ENCODE data around the gene EPDR1.
"Not testable (repeated sequence)": the region's sequence is repeated elsewhere in the genome, so short reads cannot be mapped to it uniquely, and the experiment has no call there.

Gene EPDR1

DNA sequence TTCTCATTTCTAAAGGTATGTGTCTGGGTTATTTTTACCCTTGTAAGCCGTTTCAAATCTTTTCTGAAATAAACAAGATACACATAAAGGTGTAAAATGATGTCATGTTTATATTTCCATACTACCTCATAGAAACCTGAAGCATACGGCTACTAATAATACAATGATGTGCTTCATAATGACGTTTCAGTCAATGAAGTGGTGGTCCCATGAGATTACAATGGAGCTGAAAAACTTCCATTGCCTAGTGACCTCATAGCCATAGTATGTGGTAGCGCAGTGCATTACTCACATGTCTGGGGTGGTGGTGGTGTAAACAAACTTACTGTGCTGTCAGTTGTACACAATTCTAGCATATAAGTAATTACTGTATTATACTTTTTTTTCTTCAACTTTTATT lies 24.9 kb downstream of the EPDR1 start:
- Mint-ChIP-seq H3K4me3 (no peak overlapping the region), H3K9me3 (no peaks in the 10 kb centered on the region), H3K27ac (no peak overlapping the region), H3K4me1 (no peaks in the 10 kb centered on the region), H3K27me3 (peaks cover 2% of the 10 kb centered on the region), H3K36me3 (ENCODE audit: low read depth) (no peaks in the 10 kb centered on the region)
- DNase-seq (no peak), ATAC-seq (no peak)

DNA sequence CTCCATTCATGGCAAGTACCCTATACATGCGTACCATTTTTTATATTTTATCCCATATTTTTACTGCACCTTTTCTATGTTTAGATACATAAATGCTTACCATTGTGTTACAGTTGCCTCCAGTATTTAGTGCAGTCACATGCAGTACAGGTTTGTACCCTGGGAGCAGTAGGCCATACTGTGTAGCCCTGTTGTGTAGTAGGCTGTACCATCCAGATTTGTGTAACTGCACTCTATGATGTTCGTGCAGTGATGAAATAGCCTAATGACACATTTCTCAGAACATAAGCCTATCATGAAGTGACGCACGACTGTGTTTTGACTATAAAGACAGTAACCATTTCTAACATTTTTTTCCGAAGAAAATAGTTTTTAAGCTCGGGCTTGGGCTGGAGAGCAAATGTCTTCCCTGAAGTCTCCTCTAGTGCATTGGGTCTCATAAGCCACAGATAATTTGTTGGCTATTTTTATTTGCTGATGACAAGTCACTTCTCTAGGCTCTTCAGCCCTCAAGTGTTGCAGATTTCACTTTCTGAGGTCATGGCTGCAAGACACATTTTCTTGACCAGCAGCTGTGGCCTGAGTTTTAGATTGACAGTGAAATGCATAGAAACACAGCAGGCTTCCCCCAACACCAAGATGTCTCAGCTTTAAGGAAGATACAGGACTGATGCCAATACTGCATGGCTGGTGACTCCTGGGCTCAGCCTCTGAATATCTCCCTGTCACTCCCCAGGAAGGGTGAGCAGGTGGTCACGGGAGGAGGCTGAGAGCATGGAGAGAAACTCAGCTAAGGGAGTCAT lies 26.9 kb downstream of the EPDR1 start:
- no peak overlapping the region for H3K4me3 Mint-ChIP-seq
- ATAC-seq: no peak
- H3K36me3 Mint-ChIP-seq (ENCODE audit: low read depth): no peaks in the 10 kb centered on the region

DNA sequence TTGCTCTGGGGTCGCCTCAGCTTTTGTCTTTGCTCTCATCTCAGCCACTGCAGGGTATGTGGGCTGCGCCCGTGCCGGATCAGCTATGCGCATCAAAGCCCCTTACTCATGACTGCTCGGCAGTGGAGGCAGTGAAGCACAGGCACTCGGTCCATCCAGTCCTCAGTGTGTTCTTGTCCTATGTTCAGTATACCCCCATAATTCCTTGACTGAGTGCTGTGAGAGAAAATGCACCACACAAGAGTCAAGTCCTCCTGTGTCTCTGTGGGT lies 27.4 kb downstream of the EPDR1 start:
- Mint-ChIP-seq H3K36me3 (ENCODE audit: low read depth) (no peaks in the 10 kb centered on the region), H3K9me3 (no peaks in the 10 kb centered on the region), H3K27me3 (no peaks in the 10 kb centered on the region), H3K4me1 (no peaks in the 10 kb centered on the region), H3K27ac (no peak overlapping the region), H3K4me3 (no peak overlapping the region)
- DNase-seq: no peak
- ATAC-seq: peak; percentile 18

More for the DNA sequence above, 26.9 kb downstream of the EPDR1 start:
- no peaks in the 10 kb centered on the region for H3K9me3 Mint-ChIP-seq
- no peaks in the 10 kb centered on the region for H3K27me3 Mint-ChIP-seq
- H3K27ac Mint-ChIP-seq: no peak overlapping the region
- H3K4me1 Mint-ChIP-seq: no peaks in the 10 kb centered on the region
- no peak for DNase-seq

DNA sequence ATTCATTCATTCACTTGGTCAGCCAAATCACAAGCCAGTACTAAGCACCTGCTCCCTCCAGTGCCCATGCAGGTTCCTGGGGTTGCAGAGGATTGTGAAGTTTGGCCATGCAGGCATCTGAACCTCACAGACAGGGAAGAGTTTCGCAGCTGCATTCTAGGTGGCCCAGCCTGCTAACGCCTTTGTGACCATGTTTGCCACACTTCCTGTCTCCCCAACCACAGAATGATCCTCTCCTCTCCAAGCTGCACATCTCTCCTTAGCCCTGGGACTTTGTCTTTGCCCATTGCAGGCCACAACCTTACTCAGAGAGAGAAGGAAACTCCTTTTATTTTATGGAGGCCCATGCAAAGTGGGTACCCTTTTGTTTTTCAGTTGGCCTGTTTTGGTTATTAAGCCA lies 31.8 kb downstream of the EPDR1 start:
- H3K27me3 Mint-ChIP-seq: no peaks in the 10 kb centered on the region
- H3K4me3 Mint-ChIP-seq: no peak overlapping the region
- no peak overlapping the region for H3K27ac Mint-ChIP-seq
- no peaks in the 10 kb centered on the region for H3K9me3 Mint-ChIP-seq
- DNase-seq (no peak), ATAC-seq (no peak)
- H3K36me3 Mint-ChIP-seq (ENCODE audit: low read depth): no peaks in the 10 kb centered on the region
- no peaks in the 10 kb centered on the region for H3K4me1 Mint-ChIP-seq

DNA sequence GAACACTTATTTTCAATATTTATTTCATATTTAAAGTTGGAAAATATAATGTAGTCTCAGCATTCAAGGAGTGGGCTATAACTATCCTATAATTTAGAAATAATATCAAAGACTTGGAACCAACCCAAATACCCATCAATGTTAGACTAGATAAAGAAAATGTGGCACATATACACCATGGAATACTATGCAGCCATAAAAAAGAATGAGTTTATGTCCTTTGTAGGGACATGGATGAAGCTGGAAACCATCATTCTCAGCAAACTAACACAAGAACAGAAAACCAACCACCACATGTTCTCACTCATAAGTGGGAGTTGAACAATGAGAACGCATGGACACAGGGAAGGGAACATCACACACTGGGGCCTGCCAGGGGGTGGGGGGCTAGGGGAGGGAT lies 33.8 kb downstream of the EPDR1 start:
- H3K27me3 Mint-ChIP-seq; H3K4me3 Mint-ChIP-seq; H3K4me1 Mint-ChIP-seq; H3K36me3 Mint-ChIP-seq (ENCODE audit: low read depth); DNase-seq; H3K9me3 Mint-ChIP-seq; H3K27ac Mint-ChIP-seq; ATAC-seq: not testable (repeated sequence)

DNA sequence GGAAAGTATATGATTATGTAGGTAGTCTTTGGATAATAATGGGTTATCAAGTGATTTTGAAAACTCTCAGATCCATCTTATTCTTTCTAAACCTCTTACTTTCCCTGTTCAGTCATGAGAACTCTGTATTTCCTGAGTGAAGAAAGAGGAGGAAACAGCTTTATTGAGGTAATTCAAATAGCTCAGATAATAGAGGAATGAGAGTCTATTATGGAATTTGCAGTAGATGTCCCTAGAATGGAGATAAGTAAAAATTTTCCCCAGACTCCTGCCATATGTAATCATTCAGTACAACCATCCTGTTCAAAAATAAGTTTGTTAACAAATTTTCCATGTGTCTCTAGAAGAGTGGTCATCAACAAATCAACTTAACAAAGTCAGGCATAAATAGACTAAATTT lies 36.4 kb downstream of the EPDR1 start:
- DNase-seq (no peak), ATAC-seq (no peak)
- Mint-ChIP-seq H3K27me3 (no peaks in the 10 kb centered on the region), H3K27ac (no peak overlapping the region), H3K9me3 (no peaks in the 10 kb centered on the region), H3K36me3 (ENCODE audit: low read depth) (no peaks in the 10 kb centered on the region), H3K4me3 (no peak overlapping the region), H3K4me1 (no peaks in the 10 kb centered on the region)

DNA sequence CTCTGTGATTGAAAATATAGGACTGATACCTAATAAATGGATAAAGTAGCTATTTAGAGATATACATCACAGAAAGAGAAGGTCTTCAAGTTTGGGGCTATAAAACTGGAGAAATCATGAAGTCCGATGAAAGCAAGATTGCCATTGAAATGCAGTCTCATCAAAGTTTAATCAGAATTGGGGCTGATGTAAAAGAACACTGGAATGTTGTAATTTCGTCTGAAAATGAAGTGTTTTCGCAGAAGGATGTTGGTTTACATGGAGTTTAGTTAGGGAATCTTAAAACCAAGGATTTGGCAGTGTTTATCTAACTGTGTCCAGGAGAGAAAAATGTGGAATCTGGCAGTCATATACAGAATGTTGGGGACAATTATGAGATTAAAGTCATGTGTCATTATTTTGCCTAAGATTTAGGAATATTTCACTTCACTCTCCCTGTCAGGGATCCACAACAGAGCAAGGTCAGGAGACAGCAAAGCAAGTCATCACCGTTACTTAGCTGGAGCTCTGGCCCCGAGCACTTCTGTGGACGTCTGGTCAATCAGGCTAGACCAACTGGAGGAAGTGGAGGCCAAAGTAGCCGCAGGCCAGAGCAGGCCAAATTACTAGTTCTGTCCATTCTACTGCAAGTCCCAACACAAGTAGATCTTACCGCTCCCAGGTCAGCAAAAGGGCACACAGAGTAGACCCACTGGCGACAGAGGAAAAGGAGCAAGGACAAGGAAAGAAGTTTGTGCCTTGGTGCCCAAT lies 37.0 kb downstream of the EPDR1 start:
- H3K9me3 Mint-ChIP-seq: no peaks in the 10 kb centered on the region
- no peaks in the 10 kb centered on the region for H3K36me3 Mint-ChIP-seq (ENCODE audit: low read depth)
- H3K27ac Mint-ChIP-seq: no peak overlapping the region
- no peak overlapping the region for H3K4me3 Mint-ChIP-seq
- no peaks in the 10 kb centered on the region for H3K27me3 Mint-ChIP-seq
- ATAC-seq (no peak), DNase-seq (no peak)
- H3K4me1 Mint-ChIP-seq: no peaks in the 10 kb centered on the region

DNA sequence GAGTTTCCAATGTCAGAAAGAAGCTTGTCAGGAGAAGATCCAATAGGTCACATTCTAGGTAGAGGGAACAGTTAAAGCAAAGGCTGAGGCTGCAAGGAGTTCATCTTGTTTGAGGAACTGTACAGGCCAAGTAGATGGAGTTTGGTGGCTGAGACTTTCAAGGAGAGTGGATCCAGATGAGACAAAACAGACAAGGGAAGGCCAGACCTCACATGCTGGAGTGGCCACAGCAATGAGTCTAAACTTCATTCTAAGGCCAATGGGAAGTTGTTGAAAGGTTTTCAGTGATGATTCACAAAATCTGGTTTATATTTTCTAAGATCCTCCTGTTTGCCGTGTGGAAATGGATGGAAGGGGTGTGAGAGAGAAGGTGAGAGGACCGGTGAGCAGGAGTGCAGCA lies 40.0 kb downstream of the EPDR1 start:
- Mint-ChIP-seq H3K27ac (no peak overlapping the region), H3K9me3 (no peaks in the 10 kb centered on the region), H3K27me3 (no peaks in the 10 kb centered on the region), H3K4me3 (no peak overlapping the region), H3K36me3 (ENCODE audit: low read depth) (no peaks in the 10 kb centered on the region), H3K4me1 (no peaks in the 10 kb centered on the region)
- DNase-seq (no peak), ATAC-seq (no peak)

DNA sequence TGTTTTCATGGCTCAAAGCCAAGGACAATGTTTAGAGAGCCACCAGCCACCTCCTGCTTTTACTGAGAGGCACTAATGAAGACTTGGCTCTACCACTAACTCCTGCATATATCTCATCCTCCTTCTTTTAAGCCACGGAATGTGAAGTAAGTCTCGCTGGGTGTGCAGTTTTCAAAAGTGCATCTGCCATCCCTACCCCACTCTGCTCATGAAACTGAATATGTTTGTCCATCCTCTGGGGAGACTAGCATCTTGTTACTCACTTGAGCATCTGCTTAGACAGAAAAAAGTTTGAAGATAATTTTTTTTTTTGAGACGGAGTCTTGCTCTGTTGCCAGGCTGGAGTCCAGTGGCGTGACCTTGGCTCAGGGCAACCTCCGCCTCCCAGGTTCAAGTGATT lies 40.8 kb downstream of the EPDR1 start:
- Mint-ChIP-seq H3K27ac (no peak overlapping the region), H3K27me3 (no peaks in the 10 kb centered on the region), H3K9me3 (no peaks in the 10 kb centered on the region), H3K36me3 (ENCODE audit: low read depth) (no peaks in the 10 kb centered on the region), H3K4me3 (no peak overlapping the region), H3K4me1 (no peaks in the 10 kb centered on the region)
- ATAC-seq (no peak), DNase-seq (no peak)

DNA sequence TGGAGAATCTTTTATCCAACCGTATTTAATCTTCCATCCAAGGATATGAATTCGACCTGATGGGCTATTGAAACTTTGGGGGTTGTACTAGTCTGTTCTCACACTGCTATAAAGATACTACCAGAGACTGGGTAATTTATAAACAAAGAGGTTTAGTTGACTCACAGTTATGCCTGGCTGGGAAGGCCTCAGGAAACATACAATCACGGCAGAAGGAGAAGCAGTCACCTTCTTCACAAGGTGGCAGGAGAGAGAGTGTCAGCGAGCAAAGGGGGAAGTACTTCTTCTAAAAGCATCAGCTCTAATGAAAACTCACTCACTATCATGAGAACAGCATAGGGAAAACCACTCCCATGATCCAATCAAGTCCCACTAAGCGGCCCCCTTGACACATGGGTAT lies 43.8 kb downstream of the EPDR1 start:
- DNase-seq (no peak), ATAC-seq (no peak)
- no peaks in the 10 kb centered on the region for H3K36me3 Mint-ChIP-seq (ENCODE audit: low read depth)
- no peak overlapping the region for H3K4me3 Mint-ChIP-seq
- no peaks in the 10 kb centered on the region for H3K9me3 Mint-ChIP-seq
- H3K4me1 Mint-ChIP-seq: no peaks in the 10 kb centered on the region
- no peaks in the 10 kb centered on the region for H3K27me3 Mint-ChIP-seq
- no peak overlapping the region for H3K27ac Mint-ChIP-seq

DNA sequence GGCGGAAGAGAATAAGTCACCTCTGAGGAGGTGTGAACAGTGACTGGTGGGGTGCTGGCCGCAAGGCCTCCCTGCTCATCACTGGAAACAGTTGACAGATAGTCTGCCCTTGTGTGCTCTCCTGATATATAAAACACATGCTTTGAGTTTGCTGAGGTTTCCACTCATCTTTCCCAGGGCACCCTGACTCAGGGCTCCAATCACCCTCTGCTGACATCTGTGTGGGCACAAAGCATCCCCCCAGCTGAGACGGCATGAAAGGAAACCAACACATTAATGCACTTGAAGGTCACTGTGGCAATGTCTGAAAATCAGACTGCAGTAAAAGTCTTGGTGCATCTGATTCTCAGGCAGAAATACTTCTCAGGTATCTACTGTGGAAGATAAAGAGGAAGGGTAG lies 49.8 kb downstream of the EPDR1 start:
- no peaks in the 10 kb centered on the region for H3K36me3 Mint-ChIP-seq (ENCODE audit: low read depth)
- ATAC-seq (no peak), DNase-seq (no peak)
- H3K27me3 Mint-ChIP-seq: peaks cover 4% of the 10 kb centered on the region
- no peaks in the 10 kb centered on the region for H3K9me3 Mint-ChIP-seq
- H3K4me3 Mint-ChIP-seq: no peak overlapping the region
- no peak overlapping the region for H3K27ac Mint-ChIP-seq
- H3K4me1 Mint-ChIP-seq: peaks cover 5% of the 10 kb centered on the region

DNA sequence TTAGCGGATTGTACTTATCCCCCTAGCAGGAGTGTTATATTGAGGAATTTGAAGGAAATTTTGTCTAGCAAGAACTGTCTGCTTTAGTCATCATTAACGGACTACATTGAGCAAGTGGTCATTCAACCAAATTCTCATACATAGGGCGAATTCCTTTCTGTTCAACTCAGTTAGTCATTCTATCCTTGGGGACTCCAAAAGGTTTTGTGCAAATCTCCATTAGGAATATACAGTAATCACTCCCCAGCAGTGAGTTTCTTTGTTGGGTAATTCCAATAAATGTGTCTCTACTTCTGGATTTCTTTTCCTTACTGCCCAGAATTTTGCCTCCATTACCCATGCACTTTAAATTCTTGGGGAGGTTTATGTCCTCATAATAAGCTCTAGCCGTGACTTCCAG lies 51.1 kb downstream of the EPDR1 start:
- Mint-ChIP-seq H3K27ac (no peak overlapping the region), H3K36me3 (ENCODE audit: low read depth) (no peaks in the 10 kb centered on the region), H3K9me3 (no peaks in the 10 kb centered on the region), H3K4me3 (no peak overlapping the region), H3K27me3 (peaks cover 4% of the 10 kb centered on the region), H3K4me1 (peaks cover 5% of the 10 kb centered on the region)
- DNase-seq (no peak), ATAC-seq (no peak)

DNA sequence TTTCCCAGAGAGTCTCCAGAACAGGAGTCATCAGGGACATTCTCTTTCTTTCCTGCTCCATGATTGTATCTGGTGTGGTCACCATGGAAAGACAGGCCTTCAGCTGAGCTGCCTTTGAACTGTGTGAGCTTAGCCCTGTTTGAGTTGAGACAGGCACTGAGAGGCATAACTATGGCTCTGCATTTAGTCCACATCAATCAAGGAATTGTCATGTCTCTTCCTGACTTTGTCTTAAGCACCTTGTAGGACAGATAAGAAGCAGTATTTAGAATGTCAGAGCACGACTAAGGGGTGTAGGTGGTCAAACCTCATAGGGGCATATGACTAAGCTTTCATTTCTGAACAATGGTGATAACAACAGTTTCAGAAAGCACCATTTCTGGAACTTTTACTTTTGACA lies 53.5 kb downstream of the EPDR1 start:
- ATAC-seq (peak; percentile 86), DNase-seq (no peak)
- Mint-ChIP-seq H3K36me3 (ENCODE audit: low read depth) (no peaks in the 10 kb centered on the region), H3K4me1 (peaks cover 5% of the 10 kb centered on the region), H3K4me3 (no peak overlapping the region), H3K9me3 (no peaks in the 10 kb centered on the region), H3K27ac (no peak overlapping the region), H3K27me3 (peaks cover 4% of the 10 kb centered on the region)

DNA sequence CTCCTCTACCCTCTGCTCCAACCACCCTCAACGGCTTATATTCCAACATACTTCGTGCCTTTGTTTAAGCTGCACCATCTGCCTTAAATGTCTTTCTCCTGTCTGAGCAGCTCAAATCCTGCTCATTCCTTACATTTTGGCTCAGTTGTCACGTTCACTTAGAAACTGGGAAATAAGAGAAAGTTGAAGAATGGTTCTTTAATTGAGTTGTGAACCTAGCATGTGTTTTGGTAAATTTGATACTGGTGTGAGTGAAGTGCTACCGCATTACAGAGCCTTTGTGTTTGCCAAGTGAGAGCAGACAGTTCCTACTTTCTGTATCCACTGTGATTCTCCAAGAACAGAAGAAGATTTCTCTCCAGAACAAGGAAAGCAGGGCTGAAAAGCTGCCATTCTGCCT lies 54.3 kb downstream of the EPDR1 start:
- Mint-ChIP-seq H3K27me3 (peaks cover 4% of the 10 kb centered on the region), H3K36me3 (ENCODE audit: low read depth) (no peaks in the 10 kb centered on the region), H3K4me1 (peaks cover 5% of the 10 kb centered on the region), H3K27ac (no peak overlapping the region), H3K4me3 (no peak overlapping the region), H3K9me3 (no peaks in the 10 kb centered on the region)
- ATAC-seq (no peak), DNase-seq (no peak)

DNA sequence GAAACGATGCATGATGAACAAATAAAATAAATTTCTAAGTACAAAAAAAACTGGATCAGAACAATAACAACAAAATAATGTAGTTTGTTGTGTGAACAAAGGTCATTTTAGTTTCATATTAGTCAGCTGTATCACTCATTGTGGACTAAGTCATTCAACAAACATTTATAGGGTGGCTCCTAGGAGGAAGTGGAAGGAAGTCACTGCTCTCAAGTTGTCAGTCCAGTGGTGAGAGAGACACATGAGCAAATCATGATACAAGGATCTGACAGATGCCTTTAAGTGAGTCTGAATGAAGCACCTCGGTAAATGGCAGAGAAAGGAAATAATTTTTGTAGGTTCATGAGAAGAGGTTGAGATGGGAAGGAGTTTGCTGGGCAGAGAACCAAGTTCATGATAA lies 56.8 kb downstream of the EPDR1 start:
- H3K27me3 Mint-ChIP-seq: peaks cover 2% of the 10 kb centered on the region

More for the DNA sequence above, 56.8 kb downstream of the EPDR1 start:
- no peak overlapping the region for H3K4me3 Mint-ChIP-seq
- H3K36me3 Mint-ChIP-seq (ENCODE audit: low read depth): no peaks in the 10 kb centered on the region
- H3K27ac Mint-ChIP-seq: no peak overlapping the region
- H3K4me1 Mint-ChIP-seq: peaks cover 5% of the 10 kb centered on the region
- DNase-seq (no peak), ATAC-seq (no peak)
- no peaks in the 10 kb centered on the region for H3K9me3 Mint-ChIP-seq

Data from activated naive CD8-positive, alpha-beta T cell treated with anti-CD3 and anti-CD28 coated beads, Interleukin-2, amount 50 U/mL, for 24 hours (primary cell).